Endodermal cell (in vitro differentiated cells): Measurements from ENCODE around the gene EXOG. TPM values are rescaled to one million over a fixed set of nuclear protein-coding genes. Genes with fewer than 3 reads are reported as not detected.

Experiments used
- DNase-seq: peaks from one replicate; pipeline ENCODE4 v3.0.0-alpha.2; 2017
- H3K27ac ChIP-seq: 2 replicates; pipeline ENCODE4 v1.5.1; 2013; ENCODE audit warnings: mild to moderate bottlenecking, low read depth, low read length, moderate library complexity
- H3K27me3 ChIP-seq: 2 replicates; pipeline ENCODE4 v1.6.1; 2013; ENCODE audit warnings: mild to moderate bottlenecking, low read length, moderate library complexity; ENCODE audit not compliant: insufficient read depth, control insufficient read depth, poor library complexity, severe bottlenecking
- H3K36me3 ChIP-seq: 2 replicates; pipeline ENCODE4 v1.7.0; 2013; ENCODE audit warnings: mild to moderate bottlenecking, low read length, moderate library complexity; ENCODE audit not compliant: control insufficient read depth, insufficient read depth
- H3K4me1 ChIP-seq: one replicate; pipeline ENCODE4 v1.7.0; 2013; ENCODE audit warnings: low read length; ENCODE audit not compliant: control insufficient read depth, insufficient read depth
- H3K4me3 ChIP-seq: 2 replicates; pipeline ENCODE4 v1.5.1; 2013; ENCODE audit warnings: mild to moderate bottlenecking, low read length, moderate library complexity
- H3K9ac ChIP-seq: 2 replicates; pipeline ENCODE4 v1.6.1; 2013; ENCODE audit warnings: mild to moderate bottlenecking, low read length, moderate library complexity; ENCODE audit not compliant: poor library complexity, severe bottlenecking; ENCODE audit errors: extremely low read depth
- H3K9me3 ChIP-seq: 2 replicates; pipeline ENCODE4 v1.6.1; 2013; ENCODE audit warnings: mild to moderate bottlenecking, low read length, moderate library complexity; ENCODE audit not compliant: control insufficient read depth
- H3K27ac Mint-ChIP-seq: 2 replicates; pipeline ENCODE4 v1.8.0; 2020; ENCODE audit warnings: mixed read lengths
- H3K27me3 Mint-ChIP-seq: 2 replicates; pipeline ENCODE4 v1.8.0; 2021; ENCODE audit warnings: mild to moderate bottlenecking, mixed read lengths; ENCODE audit not compliant: insufficient read depth
- H3K36me3 Mint-ChIP-seq: 2 replicates; pipeline ENCODE4 v1.8.0; 2020; ENCODE audit warnings: low read depth, mixed read lengths
- H3K4me1 Mint-ChIP-seq: 2 replicates; pipeline ENCODE4 v1.8.0; 2020; ENCODE audit warnings: mixed read lengths
- H3K4me3 Mint-ChIP-seq: 2 replicates; pipeline ENCODE4 v1.8.0; 2020; ENCODE audit warnings: mild to moderate bottlenecking, moderate library complexity, mixed read lengths
- H3K9me3 Mint-ChIP-seq: 2 replicates; pipeline ENCODE4 v1.8.0; 2020; ENCODE audit warnings: mild to moderate bottlenecking, mixed read lengths
- CTCF ChIP-seq: fragments of 200-600 bp; sonication (generic); conservative IDR thresholded peaks from 2 replicates; pipeline ENCODE4 v1.5.0; 2021; ENCODE audit warnings: antibody characterized with exemption, mild to moderate bottlenecking
- WGBS, 2 experiments: methylation state at CpG; one replicate each; pipeline versions ENCODE4 v1.1.5 to v1.1.7; 2013; ENCODE audit warnings: missing lambda C conversion rate in 2 of 2, mixed read lengths in 1 of 2; ENCODE audit not compliant: insufficient coverage in 1 of 2, insufficient read length in 1 of 2; 5-methylcytosine and 5-hydroxymethylcytosine counted together
- total RNA-seq, 2 donors: library from RNA; stranded (reverse); fragmentation: NEBNext Ultra II Directional in 1 of 2; extraction: Animal tissue kit (Norgen Biotek cat#: 25700) in 1 of 2; gene quantifications; 2 replicates in 1 of 2; 3 replicates in 1 of 2; pipeline ENCODE4 v1.2.1, GENCODE V29; 2021

Gene EXOG
- total RNA-seq, 2 donors from 2014 or later, result 11.9 to 13.8 TPM

DNA sequence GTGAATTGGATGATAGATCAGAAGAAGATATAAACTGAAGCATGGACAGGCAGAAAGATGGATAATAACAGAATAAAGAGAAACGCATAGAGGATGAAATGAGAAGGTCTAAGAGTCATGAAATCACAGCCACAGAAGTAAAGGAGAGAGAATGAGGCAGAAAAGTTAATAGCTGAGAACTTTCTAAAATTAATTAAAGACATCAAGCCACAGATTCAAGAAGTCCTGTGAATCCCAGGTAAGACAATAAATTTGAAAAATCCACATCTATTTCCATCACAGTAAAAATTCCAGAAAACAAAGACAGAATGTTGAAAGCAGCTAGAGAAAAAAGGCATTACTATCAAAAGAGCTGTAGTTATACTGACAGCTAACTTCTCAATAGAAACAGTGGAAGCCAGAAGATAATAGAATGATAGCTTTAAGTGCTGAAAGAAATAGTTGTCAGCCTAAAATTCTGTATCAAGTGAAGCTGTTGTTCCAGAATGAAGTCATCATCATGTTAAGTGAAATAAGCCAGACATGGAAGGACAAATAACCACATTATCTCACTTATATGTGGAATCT is 30.5 kb upstream of the EXOG start:
- H3K4me3 ChIP-seq, result peak overlapping the region; percentile 45
- Mint-ChIP-seq H3K4me3 (no peak overlapping the region), H3K27me3 (no peaks in the 10 kb centered on the region), H3K9me3 (peaks cover 58% of the 10 kb centered on the region), H3K36me3 (peaks cover 50% of the 10 kb centered on the region), H3K27ac (no peak overlapping the region), H3K4me1 (no peaks in the 10 kb centered on the region)
- DNase-seq, result no peak
- peaks cover 19% of the 10 kb centered on the region for H3K36me3 ChIP-seq
- no peaks in the 10 kb centered on the region for H3K27me3 ChIP-seq
- no peak overlapping the region for H3K9ac ChIP-seq
- TF ChIP-seq CTCF, result no peak
- no peak overlapping the region for H3K27ac ChIP-seq
- peaks cover 65% of the 10 kb centered on the region for H3K9me3 ChIP-seq
- WGBS, 2 experiments, result 100% methylated on average over 1 of the region's 1 CpG
- H3K4me1 ChIP-seq, result no peaks in the 10 kb centered on the region

DNA sequence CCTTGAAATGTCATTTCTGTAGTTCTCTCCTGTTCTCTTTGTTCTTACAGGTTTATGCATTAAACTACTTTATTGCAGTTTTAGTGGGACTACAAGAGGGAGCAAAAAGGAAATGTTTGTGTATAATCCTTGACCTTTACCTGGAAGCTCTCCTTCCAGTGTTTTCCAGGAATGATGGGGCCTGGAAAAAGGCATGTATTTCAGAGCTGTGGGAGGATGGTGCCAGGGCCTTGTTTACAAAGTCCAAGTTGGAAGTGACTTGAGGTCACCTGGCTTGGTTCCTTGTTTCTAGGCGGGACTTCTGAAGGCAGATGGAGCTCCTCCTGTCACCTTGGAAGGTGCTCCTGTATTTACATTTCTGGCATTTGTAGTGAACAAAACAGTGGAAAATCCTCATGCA is 27.4 kb upstream of the EXOG start:
- no peak overlapping the region for H3K27ac ChIP-seq
- no peak overlapping the region for H3K27ac Mint-ChIP-seq
- no peaks in the 10 kb centered on the region for H3K27me3 ChIP-seq
- DNase-seq, result no peak
- H3K4me3 Mint-ChIP-seq, result no peak overlapping the region
- no peak for TF ChIP-seq CTCF
- H3K27me3 Mint-ChIP-seq, result no peaks in the 10 kb centered on the region
- H3K4me1 Mint-ChIP-seq, result peaks cover 3% of the 10 kb centered on the region
- H3K36me3 Mint-ChIP-seq, result peaks cover 56% of the 10 kb centered on the region
- H3K9ac ChIP-seq, result no peak overlapping the region
- peaks cover 17% of the 10 kb centered on the region for H3K36me3 ChIP-seq
- H3K4me1 ChIP-seq, result no peaks in the 10 kb centered on the region
- 100% methylated on average over 1 of the region's 1 CpG; no CpG with 5 or more reads in 1 of the 2 experiments for WGBS, 2 experiments
- peaks cover 75% of the 10 kb centered on the region for H3K9me3 ChIP-seq
- H3K9me3 Mint-ChIP-seq, result peaks cover 59% of the 10 kb centered on the region
- peak overlapping the region; percentile 65 for H3K4me3 ChIP-seq

DNA sequence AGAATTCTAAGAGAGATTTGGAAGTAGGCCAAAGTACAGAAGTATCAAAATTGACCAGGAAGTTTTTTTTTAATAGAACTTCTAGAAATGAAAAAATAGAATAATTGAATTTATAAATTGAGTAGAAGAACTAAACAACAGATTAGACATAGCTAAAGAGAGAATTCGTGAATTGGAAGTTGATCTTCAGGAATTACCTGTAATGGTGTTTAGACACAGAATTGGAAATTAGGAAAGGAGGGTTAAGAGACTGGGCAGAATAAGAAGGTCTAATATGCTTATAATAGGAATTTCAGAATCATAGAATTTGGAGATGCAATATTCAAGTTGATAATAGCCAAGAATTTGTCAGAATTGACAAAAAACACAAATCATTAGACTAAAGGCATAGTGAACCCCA is 26.3 kb upstream of the EXOG start:
- Mint-ChIP-seq H3K4me3 (no peak overlapping the region), H3K9me3 (peaks cover 53% of the 10 kb centered on the region), H3K4me1 (peaks cover 3% of the 10 kb centered on the region), H3K27ac (no peak overlapping the region), H3K36me3 (peaks cover 50% of the 10 kb centered on the region), H3K27me3 (no peaks in the 10 kb centered on the region)
- no peak for DNase-seq
- Histone ChIP-seq H3K36me3 (peaks cover 17% of the 10 kb centered on the region), H3K27me3 (no peaks in the 10 kb centered on the region), H3K4me3 (no peak overlapping the region), H3K9ac (no peak overlapping the region), H3K9me3 (peaks cover 64% of the 10 kb centered on the region), H3K27ac (no peak overlapping the region), H3K4me1 (no peaks in the 10 kb centered on the region)
- no peak for TF ChIP-seq CTCF
- 89 to 94% methylated on average over 1 of the region's 1 CpG for WGBS, 2 experiments
